ENCODE measurements around the gene AUNIP.

- TF ChIP-seq CTCF (IDR thresholded peaks at IDR 0.05; ENCODE audit: insufficient read depth, low read length, poor library complexity, severe bottlenecking) (no peak), EZH2phosphoT487 (conservative IDR thresholded peaks at IDR 0.05; ENCODE audit: low read length) (no peak)
Observed at GRCh38 chr1:25787760-25788166, 71.5 kb downstream of the AUNIP start.
